Measurements from ENCODE around the gene KRTDAP.

KRTDAP gene

DNA sequence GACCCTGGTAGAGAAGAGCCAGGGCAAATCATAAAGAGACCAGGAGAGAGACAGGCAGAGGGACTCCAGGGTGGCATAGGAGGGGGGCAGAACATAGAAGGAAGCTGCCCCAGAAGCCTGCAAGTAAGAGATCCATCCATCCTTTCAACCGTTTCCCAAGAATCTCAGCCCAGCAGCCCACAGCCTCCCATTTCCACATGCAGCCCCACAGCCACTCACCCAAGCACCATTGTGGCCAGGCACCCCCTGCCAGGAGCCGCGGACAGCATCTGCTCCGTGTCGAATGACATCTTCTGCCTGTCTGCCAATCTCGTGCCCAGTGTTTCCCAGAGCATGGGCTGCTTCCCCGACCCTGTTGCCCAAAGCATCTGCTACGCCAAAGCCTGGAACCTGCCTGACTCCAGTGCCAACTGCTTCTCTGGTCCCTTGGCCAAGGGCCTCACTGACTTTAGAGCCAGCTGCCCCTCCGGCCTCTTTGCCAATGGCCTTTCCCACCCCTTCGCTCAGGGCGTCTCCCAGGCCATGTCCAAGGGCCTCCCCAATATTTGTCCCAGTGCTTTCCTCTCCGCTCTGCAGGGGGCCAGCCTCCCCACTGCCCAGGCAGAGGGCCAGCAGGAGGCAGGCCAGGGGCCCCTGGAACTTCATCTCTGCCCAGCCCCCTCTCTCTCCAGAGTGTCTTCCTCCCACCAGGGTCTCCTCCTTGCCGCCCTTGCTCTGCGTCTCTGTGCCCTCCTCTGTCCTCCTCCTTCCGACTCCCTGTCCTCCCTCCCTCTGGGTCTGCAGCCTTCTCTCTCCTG is 22.8 kb upstream of the KRTDAP start:
- no peak for DNase-seq

DNA sequence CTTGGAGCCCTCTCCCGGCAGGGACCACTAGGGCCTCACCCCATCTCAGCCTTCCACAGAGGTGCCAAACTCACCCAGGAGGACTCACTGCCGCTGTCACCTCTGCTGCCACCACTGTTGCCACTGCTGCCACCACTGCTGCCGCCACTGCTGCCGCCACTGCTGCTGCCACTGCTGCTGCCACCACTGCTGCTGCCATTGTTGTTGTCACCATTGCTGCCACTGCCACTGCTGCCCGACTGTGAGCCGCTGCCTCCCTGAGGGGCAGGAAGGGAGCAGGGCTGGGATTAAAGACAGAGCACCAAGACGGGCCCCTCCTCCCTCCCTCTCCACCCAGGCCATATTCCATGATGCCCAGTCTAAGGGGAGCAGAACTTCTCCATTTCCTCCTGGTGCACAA is 21.1 kb upstream of the KRTDAP start:
- no peak for DNase-seq

DNA sequence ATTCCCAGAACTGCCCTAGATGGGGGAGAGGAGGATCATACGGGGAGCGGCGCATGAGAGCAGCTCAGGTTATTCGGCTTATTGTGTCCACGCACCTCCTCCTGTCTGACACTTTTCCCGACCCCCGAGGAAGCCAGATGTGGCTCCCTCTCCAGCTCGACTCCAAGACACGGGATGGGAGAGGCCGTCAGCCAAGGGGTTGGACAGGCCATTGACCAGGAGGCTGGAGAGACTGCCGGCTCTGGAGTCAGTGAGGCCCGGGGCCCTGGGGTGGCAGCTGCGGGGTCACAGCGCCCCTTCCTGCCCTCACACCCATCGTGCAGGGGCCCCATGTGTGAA is 20.3 kb upstream of the KRTDAP start:
- no peak for DNase-seq

DNA sequence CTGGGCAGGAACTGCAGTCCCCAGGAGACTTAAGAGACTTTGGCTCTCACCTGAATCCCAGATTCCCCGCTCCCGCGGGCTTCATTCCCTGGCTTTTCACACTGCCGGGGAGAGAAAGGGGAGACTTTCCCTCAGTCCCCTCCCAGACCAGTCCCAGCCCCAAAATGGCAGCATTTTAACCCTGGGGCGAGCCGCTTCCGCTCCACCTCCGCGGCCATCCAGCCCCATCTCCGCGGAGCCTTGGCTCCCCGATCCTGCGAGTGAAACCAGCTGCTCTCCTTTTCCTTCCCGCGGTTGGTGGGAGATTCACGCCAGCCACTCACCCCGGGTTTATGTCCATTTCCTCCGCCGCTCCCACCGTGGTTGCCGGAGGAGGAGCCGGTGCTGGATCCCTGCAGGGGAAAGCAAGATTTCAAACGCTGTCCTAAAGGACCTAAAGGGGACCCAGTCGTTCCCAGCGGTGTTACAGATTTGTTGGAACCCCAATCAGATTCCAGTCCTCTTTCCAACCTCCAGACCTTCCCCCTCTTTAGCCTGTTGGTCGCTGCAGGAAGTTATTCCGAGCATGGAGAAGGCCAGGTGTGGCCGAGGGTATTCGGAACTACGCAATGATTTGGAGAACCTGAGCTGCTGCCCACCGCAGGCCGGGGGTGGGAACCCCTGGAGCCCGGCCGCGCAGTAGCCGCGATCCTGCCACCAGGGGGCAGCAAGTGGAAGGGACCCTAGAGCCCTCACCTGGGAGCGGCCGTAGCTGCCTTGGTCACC is 19.8 kb upstream of the KRTDAP start:
- DNase-seq, result no peak

DNA sequence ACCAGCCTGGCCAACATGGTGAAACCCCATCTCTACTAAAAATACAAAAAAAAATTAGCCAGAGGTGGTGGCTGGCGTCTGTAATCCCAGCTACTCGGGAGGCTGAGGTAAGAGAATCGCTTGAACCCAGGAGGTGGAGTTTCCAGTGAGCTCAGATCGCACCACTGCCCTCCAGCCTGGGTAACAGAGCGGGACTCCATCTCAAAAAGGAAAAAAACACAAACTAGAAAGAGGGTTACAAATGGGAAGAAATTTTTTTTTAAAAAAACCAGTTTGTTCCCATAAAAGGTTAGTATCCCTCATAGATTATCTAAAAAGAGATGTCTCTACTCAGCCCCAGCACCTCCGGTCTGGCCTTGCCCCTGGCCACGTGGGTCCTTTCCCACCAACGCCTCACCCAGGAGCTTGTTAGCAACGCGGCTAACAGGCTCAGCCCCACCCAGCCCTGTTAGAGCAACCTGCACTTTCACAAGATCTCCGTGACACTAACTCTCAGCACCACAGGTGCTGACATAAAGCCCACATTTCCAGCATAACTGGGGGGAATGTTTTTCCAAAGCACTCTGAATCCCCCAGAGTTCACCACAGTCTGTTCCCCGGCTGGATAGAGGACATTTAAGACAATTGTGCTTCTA is 18.9 kb upstream of the KRTDAP start:
- no peak for DNase-seq

DNA sequence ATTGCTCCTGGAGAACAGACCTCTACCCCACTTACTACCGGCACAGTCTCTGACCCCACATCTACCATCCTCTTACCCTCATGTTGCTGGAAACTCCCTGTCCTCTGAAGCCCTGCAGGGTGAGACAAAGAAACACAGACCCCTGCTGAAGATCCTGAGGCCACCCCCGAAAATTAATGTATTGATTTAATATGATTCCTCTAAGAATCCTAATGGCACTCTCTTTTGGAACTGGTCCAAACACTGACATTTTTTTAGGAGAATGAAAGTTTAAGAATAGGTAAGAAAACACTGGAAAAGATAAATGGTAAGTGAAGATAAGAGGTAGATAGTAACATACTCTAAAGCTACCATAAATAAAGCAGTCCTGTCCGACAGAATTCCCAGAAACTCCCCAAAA is 17.9 kb upstream of the KRTDAP start:
- no peak for DNase-seq

DNA sequence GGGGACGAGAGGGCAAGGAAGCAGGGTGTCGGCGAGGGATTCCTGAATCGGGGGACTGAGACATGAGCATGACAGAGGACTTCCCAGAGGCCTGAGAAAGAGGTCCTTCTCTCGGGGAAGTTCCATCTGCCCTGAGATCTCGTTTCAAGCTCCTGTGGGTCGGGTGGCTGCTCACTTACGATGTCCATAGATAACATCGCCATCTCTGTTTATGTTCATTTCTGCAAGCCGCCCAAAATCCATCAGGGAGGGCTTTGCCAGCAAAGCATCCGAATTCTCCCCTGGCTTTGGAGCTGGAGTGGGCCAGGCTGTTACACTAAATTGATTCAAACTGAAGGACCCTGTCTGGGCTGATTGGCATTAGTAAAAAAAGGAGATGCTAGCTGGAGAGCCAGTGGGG is 17.3 kb upstream of the KRTDAP start:
- DNase-seq, result no peak

DNA sequence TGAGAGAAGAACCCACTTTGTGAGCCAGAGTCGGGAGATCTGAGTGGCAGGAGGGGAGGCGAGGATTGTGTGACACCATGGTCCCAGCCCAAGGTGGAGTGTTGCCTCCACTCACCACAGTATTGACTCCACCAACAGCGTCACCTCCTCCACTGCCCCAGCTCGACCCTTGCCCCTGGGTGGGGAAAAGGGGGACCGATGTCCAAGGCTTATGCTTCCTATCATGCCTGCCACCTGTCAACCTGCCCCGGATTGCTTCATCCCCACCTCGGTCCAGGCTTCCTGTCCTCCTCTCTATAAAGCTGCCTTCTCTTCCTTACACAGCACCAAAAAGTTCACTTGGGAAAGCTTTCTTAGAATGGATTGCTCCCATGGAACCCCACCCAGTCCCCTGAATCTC is 15.7 kb upstream of the KRTDAP start:
- no peak for DNase-seq

DNA sequence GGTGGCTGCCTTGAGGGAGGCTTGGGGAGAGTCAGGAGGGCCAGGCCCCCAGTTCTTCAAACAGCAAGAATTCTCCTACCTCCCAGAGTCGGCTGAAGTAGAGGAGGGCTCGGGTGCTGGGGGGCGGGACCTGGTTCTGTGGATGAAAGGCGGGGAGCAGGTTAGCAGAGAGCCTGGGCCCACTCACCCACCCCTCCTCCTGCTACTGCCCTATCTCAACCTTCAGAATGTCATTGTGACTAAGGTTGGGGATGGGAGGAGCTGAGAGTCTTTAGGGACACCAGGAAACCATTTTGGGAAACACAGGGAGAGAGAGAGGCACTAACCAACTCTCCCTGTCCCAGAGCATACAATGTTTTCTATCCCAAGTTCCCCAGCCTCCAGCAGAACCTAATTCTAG is 12.5 kb upstream of the KRTDAP start:
- DNase-seq, result no peak

DNA sequence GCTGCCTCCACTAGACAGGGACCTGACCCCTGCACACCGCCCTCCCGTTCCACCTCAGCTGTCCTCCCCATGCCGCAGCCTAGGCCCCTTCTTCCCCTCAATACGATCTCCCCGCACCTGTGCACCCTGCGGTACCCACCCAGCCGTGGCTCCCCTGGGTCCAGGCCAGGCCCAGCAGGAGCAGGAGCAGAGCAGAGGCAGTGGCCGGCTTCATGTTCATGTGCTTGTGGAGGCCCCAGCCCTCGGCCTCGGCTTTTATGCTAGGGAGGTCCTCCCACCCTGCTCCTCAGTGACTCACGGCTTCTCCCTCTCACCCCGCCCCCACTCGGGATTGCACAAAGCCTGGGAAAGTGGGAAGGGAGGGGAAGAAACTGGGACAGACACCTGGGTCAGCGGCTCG is 11.4 kb upstream of the KRTDAP start:
- no peak for DNase-seq

DNA sequence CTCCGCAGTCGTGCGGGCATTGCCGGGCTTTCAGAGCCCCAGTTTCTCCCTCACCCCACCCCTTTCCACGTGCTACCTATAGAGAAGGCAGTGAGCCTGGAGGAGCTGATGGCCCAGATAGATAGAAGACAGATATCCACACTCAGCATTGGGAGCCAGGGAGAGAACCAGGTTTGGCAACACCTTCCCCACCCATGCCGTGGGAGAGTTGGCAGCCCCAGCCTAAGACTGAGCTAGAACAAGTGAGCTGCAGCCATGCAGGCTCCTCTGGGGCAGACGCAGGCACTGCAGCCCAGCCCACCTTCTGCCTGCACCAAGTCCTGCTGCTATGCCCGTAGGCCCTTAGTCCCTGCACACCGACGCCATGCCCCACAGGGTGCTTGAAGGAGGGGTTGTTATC is 10.3 kb upstream of the KRTDAP start:
- DNase-seq, result no peak

DNA sequence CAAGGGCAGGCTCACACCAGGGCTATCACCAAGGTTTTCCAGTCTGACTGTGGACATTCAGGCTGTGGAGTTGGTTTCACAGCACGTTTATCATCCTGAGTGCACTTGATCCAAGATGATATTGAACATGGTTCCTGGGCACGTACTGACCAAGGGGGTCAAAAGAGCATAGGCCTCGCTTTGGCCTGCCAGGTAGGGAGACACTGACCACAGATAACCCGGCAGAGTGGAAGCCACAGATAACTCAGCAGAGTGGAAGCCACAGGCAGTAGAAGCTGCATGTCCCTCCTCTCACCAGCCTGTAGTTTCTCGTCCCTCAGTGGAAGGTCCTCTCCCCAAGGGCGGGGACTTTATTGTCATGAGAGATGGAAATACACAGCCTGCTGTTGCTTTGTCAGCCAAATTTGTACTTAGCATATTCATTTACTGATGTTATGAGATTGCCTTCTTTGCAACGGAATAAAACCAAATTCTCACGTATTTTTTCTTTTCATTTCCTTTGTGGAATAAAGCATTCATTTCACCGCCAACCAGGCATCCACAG is 8.8 kb upstream of the KRTDAP start:
- DNase-seq, result no peak

DNA sequence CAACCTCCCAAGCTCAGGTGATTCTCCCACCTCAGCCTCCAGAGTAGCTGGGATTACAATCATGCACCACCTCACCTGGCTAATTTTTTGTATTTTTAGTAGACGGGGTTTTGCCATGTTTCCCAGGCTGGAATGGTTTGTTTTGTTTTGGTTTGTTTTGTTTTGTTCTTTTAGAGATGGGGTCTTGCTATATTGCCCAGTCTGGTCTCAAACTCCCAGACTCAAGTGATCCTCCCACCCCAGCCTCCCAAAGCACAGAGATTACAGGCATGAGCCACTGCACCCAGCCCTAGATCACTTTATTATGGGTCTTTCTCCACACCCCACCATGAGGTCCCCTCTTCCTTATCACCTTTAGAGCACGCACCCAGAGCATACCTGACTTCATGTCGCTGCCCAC is 8.0 kb upstream of the KRTDAP start:
- DNase-seq, result no peak

DNA sequence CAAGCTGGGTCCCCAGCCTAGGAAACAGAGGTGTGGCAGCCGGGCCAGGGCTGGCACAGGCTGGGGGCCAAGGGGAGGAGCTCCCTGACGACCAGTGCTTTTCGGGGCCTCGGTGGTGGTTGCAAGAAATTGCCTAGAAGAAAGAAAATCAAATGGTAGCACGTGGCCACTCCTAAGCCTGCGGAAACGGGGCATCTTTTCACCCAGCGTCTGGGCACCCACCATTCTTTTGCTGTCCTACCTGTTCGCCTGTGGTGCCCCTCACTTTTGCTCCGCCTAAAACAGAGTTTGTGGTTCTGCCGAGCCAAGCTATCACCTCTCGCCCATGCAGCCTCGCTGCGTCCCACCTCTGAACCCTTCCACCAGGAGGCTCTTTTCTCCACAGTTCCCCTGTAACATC is 7.1 kb upstream of the KRTDAP start:
- no peak for DNase-seq

DNA sequence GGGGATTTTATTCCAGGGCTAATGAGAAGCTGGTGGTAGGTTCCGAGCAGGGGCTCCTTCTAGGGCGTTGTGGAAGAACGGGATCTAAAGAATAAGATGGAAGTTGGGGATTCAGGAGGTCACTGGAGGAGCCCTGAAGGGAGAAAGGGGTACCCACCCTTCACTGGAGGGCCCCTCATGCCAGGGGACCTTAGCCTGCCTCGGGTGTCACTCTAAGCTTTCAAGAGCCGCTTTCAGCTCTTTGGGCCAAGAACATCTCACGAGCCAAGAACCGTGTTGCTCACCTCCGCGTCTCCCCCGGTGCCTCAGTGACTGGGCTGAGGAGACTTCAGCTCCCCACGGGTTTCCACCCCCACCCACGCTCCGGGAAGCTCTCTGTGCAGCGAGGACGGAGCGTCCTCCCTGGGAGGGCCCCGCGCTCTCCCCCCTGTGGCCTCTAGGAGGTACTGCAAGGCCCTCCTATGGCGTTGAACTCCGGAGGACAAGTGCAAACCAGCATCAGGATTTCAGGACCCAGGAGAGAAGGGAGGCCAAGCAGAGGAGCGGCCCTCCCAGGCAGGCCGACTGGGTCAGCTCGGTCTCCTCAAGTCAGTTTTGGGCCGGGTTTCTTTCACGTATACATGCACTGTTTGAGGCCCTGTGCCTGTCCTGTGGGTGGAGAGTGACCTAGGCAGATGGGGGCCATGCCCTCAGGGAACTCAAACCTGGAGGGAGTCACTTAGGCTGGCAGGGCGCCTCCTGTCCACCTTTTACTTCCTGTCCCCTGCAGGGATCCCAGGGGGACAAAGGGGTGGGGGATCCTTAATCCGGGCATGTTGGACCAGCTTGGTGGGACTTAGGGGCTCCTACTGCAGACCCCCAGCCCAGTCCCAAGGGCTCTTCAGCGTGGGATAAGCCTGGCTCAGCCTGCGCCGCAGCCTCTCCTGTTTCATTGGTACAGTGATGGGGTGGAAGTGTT is 5.1 kb upstream of the KRTDAP start:
- no peak for DNase-seq

DNA sequence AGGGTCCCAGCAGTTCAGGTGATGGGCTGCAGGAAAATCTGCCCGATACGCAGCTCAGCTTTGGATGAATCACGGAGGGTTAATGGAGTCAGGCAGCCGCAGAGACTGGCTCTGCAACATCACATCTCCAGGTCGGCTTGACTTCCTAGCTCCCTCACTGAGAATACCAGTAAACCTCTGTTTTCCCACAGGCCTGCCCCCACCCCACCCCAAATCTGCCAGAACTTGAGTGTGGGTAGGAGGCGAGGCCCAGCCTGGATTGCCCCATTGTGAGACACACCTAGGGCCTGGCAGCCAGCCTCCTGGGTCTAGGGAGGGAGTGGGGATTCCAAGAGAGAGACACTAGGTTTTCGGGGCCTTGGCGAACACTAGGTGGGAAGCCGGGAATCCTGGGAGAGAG is 3.7 kb upstream of the KRTDAP start:
- DNase-seq, result no peak

DNA sequence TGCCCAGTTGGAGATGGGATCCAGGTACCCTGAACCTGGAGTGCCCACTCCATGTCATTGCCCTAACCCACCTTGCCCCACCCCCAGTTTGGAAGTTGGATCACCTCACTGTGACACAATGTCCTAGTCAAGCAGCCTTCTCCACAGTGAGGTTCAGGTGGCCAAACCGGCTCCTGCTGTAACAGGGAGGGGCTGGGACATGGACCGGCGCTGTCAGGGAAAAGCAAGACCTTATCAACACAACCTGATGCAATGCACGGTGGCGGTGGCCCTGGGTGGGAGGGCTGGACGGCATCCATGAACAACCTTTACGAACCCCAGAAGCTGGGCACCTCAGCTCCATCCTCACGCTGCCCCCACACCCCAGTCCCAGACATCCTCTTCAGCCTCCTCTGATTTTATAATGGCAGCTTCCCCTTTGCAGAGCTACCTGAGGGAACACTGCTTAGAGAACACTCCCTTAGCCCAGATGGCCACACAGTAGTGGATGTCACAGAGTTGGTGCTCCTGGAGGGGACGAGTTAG is 1.6 kb upstream of the KRTDAP start:
- DNase-seq, result no peak

DNA sequence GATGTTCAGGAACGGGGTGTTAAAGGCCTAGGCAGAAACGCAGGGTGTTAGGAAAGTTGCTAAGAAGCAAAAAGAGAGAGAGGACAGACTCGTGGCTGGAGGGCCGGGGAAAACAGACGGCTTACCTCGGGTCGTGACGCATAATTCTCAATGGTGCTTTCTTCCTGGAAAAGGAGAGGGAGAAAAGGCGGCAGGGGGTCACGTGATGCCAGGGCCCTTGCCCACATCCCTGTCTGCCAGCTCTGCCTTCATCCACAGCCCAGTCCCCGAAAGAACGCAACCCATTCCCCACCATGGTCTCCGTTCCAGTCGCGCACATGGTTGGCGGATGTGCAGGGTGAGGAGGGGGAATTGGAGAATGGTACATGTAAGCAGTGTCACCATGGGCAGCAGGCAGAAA is 1.6 kb downstream of the KRTDAP start:
- no peak for DNase-seq

DNA sequence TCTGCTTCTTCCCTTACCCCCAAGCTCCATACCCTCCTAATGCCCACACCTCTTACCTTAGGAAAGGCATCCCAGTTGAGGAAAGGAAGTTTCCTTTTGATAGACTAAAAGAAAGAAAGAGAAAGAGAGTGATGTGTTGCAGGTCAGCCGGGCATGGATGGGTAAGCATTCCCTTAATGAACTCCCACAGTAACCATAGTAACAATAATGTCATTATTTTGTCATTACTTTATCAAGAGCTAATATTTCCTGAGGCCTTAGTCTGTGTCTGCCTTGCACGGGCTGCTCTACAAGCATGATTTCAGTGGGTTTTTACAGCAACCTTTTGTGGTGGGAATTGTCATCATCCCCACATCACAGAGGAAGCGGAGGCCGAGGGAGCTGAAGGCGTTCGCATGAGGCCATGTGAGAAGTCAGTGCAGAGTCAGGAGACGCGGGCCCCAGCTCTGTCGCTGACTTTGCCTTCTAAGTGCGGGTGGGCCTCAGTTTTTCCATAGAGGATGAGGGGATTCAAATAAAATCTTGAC is 2.5 kb downstream of the KRTDAP start:
- DNase-seq, result no peak

DNA sequence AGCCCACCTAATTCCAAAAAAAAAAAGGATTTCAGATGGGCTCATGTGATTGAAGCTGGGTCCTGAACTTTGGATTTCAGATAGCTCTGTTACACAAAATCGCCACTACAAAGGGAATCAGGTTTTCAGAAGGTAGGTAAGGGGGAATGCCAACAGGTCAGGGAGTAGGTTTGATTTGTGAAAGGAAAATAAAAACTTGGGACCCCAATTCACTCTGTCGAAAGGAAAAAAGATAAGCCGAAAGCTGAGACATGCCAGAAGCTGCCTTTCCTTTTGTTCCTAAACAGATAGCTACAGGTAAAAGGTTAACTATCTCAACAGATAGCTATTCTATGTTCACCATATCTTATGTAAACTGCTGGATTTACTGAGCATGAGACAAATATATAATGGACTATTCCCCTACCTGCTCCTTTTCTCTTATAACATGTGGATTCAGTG is 4.0 kb downstream of the KRTDAP start:
- DNase-seq, result no peak

DNA sequence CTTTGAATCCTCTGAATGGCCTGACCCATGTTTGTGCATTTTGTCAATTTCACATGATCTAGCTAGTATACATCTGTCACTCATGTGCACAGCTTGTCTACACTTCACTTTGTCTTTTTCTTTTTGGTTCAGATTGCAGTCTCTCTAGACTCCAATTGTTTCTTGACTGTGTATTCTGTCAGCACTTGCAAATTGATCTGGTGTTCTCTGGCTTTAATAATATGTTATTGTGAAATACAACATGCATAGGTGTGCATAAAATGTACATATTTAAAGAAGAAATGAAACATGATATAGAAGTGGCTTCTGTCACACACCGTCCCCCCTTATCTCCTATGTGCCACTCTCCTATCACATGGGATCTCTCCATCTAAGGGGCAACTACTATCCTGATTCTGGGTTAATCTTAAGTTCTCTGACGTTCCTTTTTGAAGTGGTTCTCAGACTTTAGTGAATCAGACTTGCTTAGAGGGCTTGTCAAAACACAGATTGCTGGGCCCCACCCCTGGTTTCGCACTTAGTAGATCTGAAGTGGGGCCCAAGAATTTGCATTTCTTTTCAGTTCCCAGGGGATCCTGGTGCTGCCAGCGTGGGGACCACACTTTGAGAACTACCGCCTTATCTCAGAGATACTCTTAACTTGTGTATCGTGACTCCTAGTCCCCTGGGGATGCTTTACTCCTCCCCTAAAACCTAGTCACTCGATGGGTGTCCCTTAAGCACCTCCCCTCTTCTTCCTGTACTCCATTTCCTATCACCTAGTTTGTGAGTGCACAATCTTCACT is 5.8 kb downstream of the KRTDAP start:
- DNase-seq, result no peak
